GM12801 (cell line): ENCODE measurements around the gene CFAP73.

Experiments used
- TF ChIP-seq, protein P1 (sequence below): IDR thresholded peaks from one replicate; pipeline ENCODE4 v1.5.1; 2011; ENCODE audit warnings: control low read depth; ENCODE audit not compliant: insufficient read length; ENCODE audit errors: extremely low read depth

The CFAP73 gene

DNA sequence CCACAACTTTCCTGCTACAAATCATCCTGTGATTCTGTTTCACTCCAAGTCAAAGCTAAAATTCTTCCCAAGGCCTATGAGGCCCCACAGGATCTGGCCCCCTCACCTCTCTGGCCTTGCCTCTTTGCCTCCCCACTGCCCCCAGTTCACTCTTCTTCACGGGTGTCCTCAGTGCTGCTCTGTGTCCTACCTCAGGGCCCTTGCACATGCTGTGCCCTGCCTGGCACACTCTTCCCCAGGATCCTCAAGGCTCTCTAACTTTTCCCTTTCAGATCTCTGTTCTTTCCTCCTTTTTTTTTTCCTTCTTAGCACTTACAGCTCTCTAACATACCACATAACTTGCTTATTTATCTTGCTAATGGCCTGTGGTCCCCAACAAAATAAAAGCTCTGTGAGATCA is 43.2 kb upstream of the CFAP73 start:
- TF ChIP-seq, protein P1, sequence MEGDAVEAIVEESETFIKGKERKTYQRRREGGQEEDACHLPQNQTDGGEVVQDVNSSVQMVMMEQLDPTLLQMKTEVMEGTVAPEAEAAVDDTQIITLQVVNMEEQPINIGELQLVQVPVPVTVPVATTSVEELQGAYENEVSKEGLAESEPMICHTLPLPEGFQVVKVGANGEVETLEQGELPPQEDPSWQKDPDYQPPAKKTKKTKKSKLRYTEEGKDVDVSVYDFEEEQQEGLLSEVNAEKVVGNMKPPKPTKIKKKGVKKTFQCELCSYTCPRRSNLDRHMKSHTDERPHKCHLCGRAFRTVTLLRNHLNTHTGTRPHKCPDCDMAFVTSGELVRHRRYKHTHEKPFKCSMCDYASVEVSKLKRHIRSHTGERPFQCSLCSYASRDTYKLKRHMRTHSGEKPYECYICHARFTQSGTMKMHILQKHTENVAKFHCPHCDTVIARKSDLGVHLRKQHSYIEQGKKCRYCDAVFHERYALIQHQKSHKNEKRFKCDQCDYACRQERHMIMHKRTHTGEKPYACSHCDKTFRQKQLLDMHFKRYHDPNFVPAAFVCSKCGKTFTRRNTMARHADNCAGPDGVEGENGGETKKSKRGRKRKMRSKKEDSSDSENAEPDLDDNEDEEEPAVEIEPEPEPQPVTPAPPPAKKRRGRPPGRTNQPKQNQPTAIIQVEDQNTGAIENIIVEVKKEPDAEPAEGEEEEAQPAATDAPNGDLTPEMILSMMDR = no peak

DNA sequence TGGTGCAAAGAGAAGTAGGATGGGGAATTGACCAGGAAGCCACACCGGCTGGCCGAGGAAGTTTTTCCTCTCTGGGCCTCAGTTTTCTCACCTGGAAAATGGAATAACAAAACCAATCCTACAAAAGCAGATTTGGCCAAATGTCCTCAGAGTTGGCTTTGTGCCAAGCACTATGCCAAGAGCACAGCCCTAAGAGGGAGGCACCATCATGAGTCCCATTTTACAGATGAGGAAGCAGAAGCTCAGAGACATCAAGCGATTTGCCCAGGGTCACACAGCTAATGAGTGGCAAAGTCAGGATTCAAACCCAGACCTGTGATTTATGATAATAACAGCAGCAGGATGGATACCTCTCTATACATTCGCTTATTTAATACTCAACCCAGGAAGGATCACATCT is 41.2 kb upstream of the CFAP73 start:
- TF ChIP-seq, protein P1 = no peak

DNA sequence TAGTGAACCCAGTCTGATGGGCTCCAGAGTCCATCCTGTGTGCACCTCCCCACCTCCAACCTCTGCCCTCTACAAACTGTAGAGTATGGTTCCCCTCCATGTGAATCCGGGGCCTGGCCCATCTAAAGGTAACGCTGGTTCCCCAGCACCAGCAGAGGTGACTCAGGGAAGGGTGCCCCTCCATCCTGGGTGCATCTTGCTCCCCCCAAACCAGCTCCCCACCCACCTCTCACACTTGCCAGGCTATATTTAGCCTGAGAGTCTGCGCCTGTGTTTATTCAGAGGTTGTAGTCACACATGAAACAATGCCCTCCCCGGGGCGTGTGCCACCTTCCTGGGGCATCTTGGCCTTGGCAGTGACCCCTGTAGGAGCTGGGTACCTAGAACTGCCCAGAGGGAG is 40.2 kb upstream of the CFAP73 start:
- TF ChIP-seq, protein P1 = no peak

DNA sequence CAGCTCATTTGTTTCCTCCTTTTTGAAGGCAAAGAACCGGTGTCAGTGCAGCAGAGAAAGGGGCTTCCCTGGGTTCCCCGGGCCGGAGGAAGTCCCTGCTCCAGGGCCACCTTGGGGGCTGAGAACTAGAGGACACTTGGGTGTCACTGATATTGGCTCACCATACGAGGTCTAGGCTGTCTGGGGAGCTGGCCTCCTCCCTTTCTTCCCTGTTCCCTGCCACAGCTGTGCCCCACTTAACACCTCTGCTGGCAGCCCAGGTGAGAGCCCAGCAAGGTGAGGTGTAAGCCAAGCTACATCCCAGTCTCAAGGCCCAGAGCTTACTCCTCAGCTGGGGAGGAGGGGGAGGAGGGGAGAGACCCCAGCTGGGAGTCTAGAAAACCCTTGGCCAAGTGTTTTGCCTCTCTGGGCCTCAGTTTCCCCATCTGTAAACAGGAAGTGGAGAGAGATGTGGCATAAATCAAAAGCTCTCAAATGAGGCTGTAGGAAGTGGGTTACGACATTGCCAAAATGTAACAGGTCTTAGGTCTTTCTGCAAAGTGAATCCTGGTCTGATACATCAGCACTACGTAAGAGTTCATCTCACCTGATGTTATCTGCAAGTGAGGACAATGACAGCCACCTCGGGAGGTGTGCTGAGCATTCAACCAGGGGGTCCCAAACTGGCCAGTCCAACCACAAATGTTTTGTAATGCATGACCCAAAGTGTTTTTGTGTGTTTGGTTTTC is 39.5 kb upstream of the CFAP73 start:
- TF ChIP-seq, protein P1 = no peak

DNA sequence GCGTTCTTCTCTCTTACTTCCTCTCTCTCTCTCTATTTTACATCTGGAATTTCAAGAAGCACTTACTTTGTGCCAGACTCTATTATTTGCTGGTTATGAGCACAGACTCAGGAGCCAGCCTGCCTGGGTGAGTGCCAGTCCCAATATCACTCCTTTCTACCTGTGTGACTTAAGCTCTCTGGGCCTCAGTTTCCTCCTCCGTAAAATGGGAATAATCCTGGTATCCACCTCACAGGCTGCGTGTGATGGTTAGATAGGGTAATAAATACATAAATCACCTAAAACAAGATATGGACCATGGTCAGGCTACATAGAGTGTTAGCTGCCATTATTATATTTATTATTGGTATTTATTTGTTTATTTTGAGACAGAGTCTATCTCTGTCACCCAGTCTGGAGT is 38.3 kb upstream of the CFAP73 start:
- TF ChIP-seq, protein P1 = no peak

DNA sequence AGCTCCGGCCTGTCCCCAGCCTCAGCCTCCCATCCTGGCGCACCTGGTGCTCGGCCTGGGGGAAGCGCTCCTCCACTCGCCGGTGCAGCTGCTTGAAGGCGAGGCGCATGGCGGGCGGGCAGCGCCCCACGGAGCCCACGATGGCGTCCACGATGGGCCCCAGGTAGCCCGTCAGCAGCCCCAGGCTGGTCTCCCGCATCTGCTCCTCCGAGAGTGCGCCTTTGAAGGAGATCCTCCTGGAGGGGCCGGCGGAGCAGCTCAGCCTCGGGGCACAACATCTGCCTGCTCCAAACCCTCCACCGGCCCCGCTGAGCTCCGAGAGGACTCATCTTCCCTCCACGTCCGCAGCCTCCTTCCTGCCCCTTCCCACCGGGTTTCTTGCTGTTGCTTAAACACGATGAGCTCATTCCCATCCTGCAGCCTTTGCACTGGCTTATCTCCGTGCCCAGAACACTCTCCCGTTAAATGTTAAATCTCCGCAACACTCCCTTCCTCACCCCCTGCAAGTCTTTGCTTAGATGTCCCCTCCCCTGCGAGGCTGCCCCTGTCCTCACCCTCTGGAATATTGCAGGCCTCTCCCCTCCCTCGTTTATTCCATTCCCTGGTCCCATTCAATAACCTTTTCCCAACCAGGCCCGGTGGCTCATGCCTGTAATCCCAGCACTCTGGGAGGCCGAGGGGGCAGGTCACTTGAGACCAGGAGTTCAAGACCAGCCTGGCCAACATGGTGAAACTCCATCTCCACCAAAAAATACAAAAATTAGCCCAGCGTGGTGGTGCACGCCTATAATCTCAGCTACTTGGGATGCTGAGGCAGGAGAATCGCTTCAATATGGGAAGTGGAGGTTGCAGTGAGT is 37.3 kb upstream of the CFAP73 start:
- TF ChIP-seq, protein P1 = no peak

DNA sequence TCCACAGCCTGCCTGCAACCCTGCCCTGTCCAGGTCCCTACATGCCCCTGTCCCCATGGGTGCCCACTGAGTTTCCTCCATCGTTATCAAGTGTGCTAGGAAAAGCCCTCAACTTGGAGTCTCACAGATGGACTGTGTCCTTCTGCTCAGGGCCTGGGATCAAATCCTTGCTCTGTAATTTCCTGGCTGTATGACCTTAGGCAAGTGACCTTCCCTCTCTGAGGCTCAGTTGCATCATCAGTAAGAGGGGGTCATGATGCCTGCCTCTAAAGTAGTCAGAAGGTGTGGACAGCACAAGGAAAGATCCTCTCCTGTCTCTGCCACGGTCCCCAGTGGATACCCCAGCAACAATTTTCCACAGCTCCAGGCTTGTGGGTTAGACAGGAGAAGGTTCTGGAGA is 36.1 kb upstream of the CFAP73 start:
- TF ChIP-seq, protein P1 = no peak
